GM12878 (cell line): ENCODE results near the gene CPNE4. TPM values are rescaled to one million over a fixed set of nuclear protein-coding genes. Genes with fewer than 3 reads are reported as not detected.

Experiments
- ATAC-seq: fragments of 200-7000 bp; cut with Tn5 transposase; 3 replicates; pipeline ENCODE4 v1.9.1; 2020; ENCODE audit warnings: mild to moderate bottlenecking, moderate library complexity
- BruUV-seq: library from RNA; stranded (reverse); fragments of 400-500 nt; replicated peaks from 2 replicates; lab custom pipeline; 2021; lab: Mats Ljungman, UMichigan
- CTCF ChIA-PET: fragments of 300-600 bp; sonication (Branson Sonifier 250); formaldehyde crosslinking; extraction: SDS; loops from one replicate; lab custom pipeline; 2021; ENCODE audit warnings: inconsistent platforms; lab: Yijun Ruan, JAX
- POLR2A ChIA-PET: fragments of 350-600 bp; formaldehyde crosslinking; extraction: SDS; loops from one replicate; lab custom pipeline; 2021; ENCODE audit warnings: inconsistent platforms; lab: Charles Lee
- RAD21 ChIA-PET: fragments of 300-600 bp; sonication (Branson Sonifier 250); formaldehyde crosslinking; loops from one replicate; lab custom pipeline; 2023; ENCODE audit warnings: antibody characterized with exemption; ENCODE audit not compliant: unreplicated experiment; lab: Charles Lee
- SMC1A ChIA-PET: fragments of 300-600 bp; sonication (Branson Sonifier 250); formaldehyde crosslinking; loops from one replicate; lab custom pipeline; 2023; ENCODE audit not compliant: unreplicated experiment, uncharacterized antibody; lab: Charles Lee
- DNase-seq: peaks from one replicate; pipeline ENCODE4 v3.0.0-alpha.2; 2011; ENCODE audit warnings: low read depth, low spot score
- FAIRE-seq: peaks from 3 replicates; lab custom pipeline; 2011; peaks lifted over from hg19 to GRCh38; lab: Jason Lieb, UNC
- H2AFZ ChIP-seq: 2 replicates; pipeline ENCODE4 v1.6.0; 2011; ENCODE audit warnings: low read depth, low read length, control low read depth; ENCODE audit not compliant: control insufficient read depth
- H3K27ac ChIP-seq: 2 replicates; pipeline ENCODE4 v1.5.1; 2011; ENCODE audit warnings: control low read depth; ENCODE audit not compliant: control insufficient read depth, insufficient read depth
- H3K27me3 ChIP-seq, 2 experiments: replicated peaks in 1 of 2; 2 replicates each; pipeline versions ENCODE4 v1.6.0 to v1.6.1; 2011; ENCODE audit warnings: low read length in 1 of 2; ENCODE audit not compliant: control insufficient read depth in 2 of 2, insufficient read depth in 2 of 2
- H3K36me3 ChIP-seq, 2 experiments: 2 replicates each; pipeline ENCODE4 v1.5.1; 2011; ENCODE audit warnings: low read length in 1 of 2; ENCODE audit not compliant: control insufficient read depth in 2 of 2, insufficient read depth in 2 of 2
- H3K4me1 ChIP-seq: 2 replicates; pipeline ENCODE4 v1.6.1; 2011; ENCODE audit warnings: mild to moderate bottlenecking, low read length, moderate library complexity, mixed read lengths; ENCODE audit not compliant: control insufficient read depth, insufficient read depth
- H3K4me2 ChIP-seq: 2 replicates; pipeline ENCODE4 v1.6.0; 2011; ENCODE audit warnings: control low read depth; ENCODE audit not compliant: control insufficient read depth, insufficient read depth
- H3K4me3 ChIP-seq: fragments of 200-600 bp; sonication (generic); 2 replicates; pipeline ENCODE4 v1.5.1; 2016
- H3K79me2 ChIP-seq: 2 replicates; pipeline ENCODE4 v1.6.0; 2011; ENCODE audit warnings: low read length; ENCODE audit not compliant: control insufficient read depth, insufficient read depth
- H3K9ac ChIP-seq: 2 replicates; pipeline ENCODE4 v1.8.0; 2011; ENCODE audit warnings: low read length, control low read depth, mixed read lengths; ENCODE audit not compliant: control insufficient read depth, insufficient read depth
- H3K9me3 ChIP-seq: replicated peaks from 3 replicates; pipeline ENCODE4 v1.5.1; 2011; ENCODE audit warnings: mild to moderate bottlenecking, low read length; ENCODE audit not compliant: control insufficient read depth, insufficient read depth
- H4K20me1 ChIP-seq: 2 replicates; pipeline ENCODE4 v1.6.0; 2011; ENCODE audit not compliant: control insufficient read depth, insufficient read depth
- DPF2 ChIP-seq: fragments of 450-650 bp; IDR thresholded peaks from 2 replicates; pipeline ENCODE4 v1.6.1; 2017; ENCODE audit warnings: mild to moderate bottlenecking
- MTA3 ChIP-seq: IDR thresholded peaks from 2 replicates; pipeline ENCODE4 v1.6.1; 2012; ENCODE audit warnings: low read length, inconsistent platforms, borderline replicate concordance
- MXI1 ChIP-seq: fragments of 150-350 bp; IDR thresholded peaks from 2 replicates; pipeline ENCODE4 v1.6.1; 2011; ENCODE audit warnings: low read depth, mild to moderate bottlenecking, inconsistent platforms, low read length, improper control_type of control experiment
- RAD21 ChIP-seq: IDR thresholded peaks from 2 replicates; pipeline ENCODE4 v1.6.1; 2011; ENCODE audit warnings: mild to moderate bottlenecking, low read depth, low read length, moderate library complexity; ENCODE audit not compliant: insufficient read depth
- RCOR1 ChIP-seq: conservative IDR thresholded peaks from 2 replicates; pipeline ENCODE4 v1.6.1; 2012; ENCODE audit warnings: low read depth, low read length, improper control_type of control experiment
- SMAD5 ChIP-seq: IDR thresholded peaks from 2 replicates; pipeline ENCODE4 v1.6.1; 2016; ENCODE audit warnings: antibody characterized with exemption, low read depth
- SMC3 ChIP-seq: IDR thresholded peaks from 2 replicates; pipeline ENCODE4 v1.6.1; 2011; ENCODE audit warnings: low read length, improper control_type of control experiment, borderline replicate concordance
- TAF1 ChIP-seq: IDR thresholded peaks from 2 replicates; pipeline ENCODE4 v1.6.1; 2011; ENCODE audit warnings: mild to moderate bottlenecking, low read depth, low read length, borderline replicate concordance
- YY1 ChIP-seq: IDR thresholded peaks from 2 replicates; pipeline ENCODE4 v1.6.1; 2011; ENCODE audit warnings: low read depth, mild to moderate bottlenecking, low read length
- WGBS: methylation state at CpG from one replicate; pipeline ENCODE4 v1.1.6; 2016; ENCODE audit warnings: low lambda C conversion rate; ENCODE audit not compliant: insufficient replicate concordance, insufficient coverage; ENCODE audit errors: missing lambda C conversion rate; 5-methylcytosine and 5-hydroxymethylcytosine counted together
- in situ Hi-C: fragments of 300-500 bp; cut with MboI; formaldehyde crosslinking; loops from 9 replicates; pipeline ENCODE4 v1.14.3; 2018; ENCODE audit warnings: mixed read lengths
- intact Hi-C: fragments of 100-400 bp; cut with micrococcal nuclease; formaldehyde crosslinking; loops from one replicate; pipeline ENCODE4 v1.14.2; 2022; ENCODE audit not compliant: unreplicated experiment
- polyA plus RNA-seq, 11 experiments: library from polyadenylated mRNA; depleted of rRNA in 4 of 11; unstranded in 6 of 11; stranded (reverse) in 5 of 11; fragments of >200 nt; fragmentation: Nextera tagmentation in 4 of 11; fragmentation: Illumina TruSeq in 1 of 11; extraction: Ambion mirVana in 4 of 11; extraction: Trizol in 1 of 11; gene quantifications; 1 replicate in 1 of 11; 2 replicates in 10 of 11; pipeline versions ENCODE4 v1.2.1 to v1.2.3, GENCODE V29; 2011 to 2016; ENCODE audit warnings: inconsistent platforms in 2 of 11, missing spikeins in 2 of 11, low read depth in 1 of 11
- total RNA-seq, 4 experiments: library from RNA; depleted of rRNA in 3 of 4; stranded (reverse); fragments of >200 nt in 3 of 4; fragmentation: Illumina TruSeq in 1 of 4; extraction: Trizol in 1 of 4; gene quantifications; 2 replicates each; pipeline versions ENCODE4 v1.2.1 to v1.2.3, GENCODE V29; 2013 to 2021
- TF ChIP-seq, protein P1 (sequence below), 3 experiments: IDR thresholded peaks in 2 of 3; conservative IDR thresholded peaks in 1 of 3; 2 replicates each; pipeline ENCODE4 v1.5.1; 2011; ENCODE audit warnings: low read depth in 3 of 3, low read length in 3 of 3, mild to moderate bottlenecking in 3 of 3, control low read depth in 2 of 3, moderate library complexity in 2 of 3, inconsistent platforms in 1 of 3, mixed read lengths in 1 of 3; ENCODE audit not compliant: control insufficient read depth in 2 of 3, insufficient read depth in 1 of 3; ENCODE audit errors: extremely low read depth in 1 of 3
- TF ChIP-seq, protein P2 (sequence below): IDR thresholded peaks from 2 replicates; pipeline ENCODE4 v1.6.1; 2012; ENCODE audit warnings: improper control_type of control experiment, low read depth, low read length; ENCODE audit not compliant: insufficient replicate concordance

Gene CPNE4
- total and polyA plus RNA-seq, 10 of the 15 experiments (the other 5 are each of a cell fraction or from before 2014, with no cell fraction given): 0.17 to 1.9 (median 0.48) TPM; not detected in 1

DNA sequence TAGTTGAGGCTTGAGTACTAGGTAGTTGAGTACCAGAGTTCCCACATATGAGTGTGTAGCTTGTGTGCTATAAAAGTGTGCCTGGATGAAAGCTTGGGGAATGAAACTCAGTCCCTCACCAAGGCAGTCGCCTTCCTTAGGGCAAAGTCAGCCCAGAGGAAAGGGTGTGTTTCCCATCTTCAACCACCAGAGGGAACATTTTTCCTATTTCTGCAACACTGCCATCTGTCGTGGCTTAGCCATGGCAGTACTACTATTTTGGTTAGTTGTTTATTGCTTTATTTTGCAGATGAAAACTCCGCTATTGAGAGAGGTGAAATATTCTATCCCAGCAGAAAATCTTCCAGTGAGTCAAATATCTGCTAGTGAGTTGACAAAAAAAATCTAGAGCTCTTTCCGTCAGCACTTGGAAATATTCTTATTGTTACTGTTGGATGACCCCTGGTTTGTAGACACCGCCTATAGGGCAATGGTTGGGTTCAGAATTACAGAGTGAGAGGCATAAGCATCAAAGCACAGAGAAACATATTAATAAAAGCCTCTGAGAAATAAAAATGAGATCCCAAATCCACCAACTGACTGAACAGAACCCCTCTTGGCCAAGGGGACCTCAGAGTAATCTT is 239.9 kb downstream of the CPNE4 start:
- DNase-seq: no peak
- FAIRE-seq: peak; percentile 93
- ChIA-PET CTCF (interaction anchor here (0.6 to 7.0 kb wide), 50 partner anchors 9 to 850 kb away, joined by 3 to 118 read pairs (median 5); partner anchors contain the start of genes ASTE1, CPNE4, NEK11 and NUDT16), RAD21 (interaction anchor here (0.7 to 6.6 kb wide), 20 partner anchors 11 to 762 kb away, joined by 3 to 54 read pairs (median 6); partner anchors contain the start of genes CPNE4 and NUDT16), SMC1A (interaction anchor here (0.6 to 6.7 kb wide), 34 partner anchors 9 to 800 kb away, joined by 3 to 75 read pairs (median 5); no protein-coding TSS in a partner anchor), POLR2A (no interaction called here)
- Histone ChIP-seq H3K4me2 (no peak overlapping the region), H3K9me3 (no peaks in the 10 kb centered on the region), H3K27ac (no peak overlapping the region), H3K9ac (no peak overlapping the region), H3K4me3 (no peak overlapping the region), H3K4me1 (peaks cover 8% of the 10 kb centered on the region), H2AFZ (no peak overlapping the region), H3K79me2 (no peaks in the 10 kb centered on the region), H3K27me3 (no peaks in the 10 kb centered on the region), H3K36me3 (no peaks in the 10 kb centered on the region), H4K20me1 (no peaks in the 10 kb centered on the region)
- in situ Hi-C loops (loop anchor here (5.0 kb wide), 1 partner anchor 237 kb away; no protein-coding TSS in a partner anchor), intact Hi-C loops (loop anchor here (1.0 to 5.0 kb wide), 5 partner anchors 63 to 763 kb away; no protein-coding TSS in a partner anchor)
- BruUV-seq: no TSS peak
- TF ChIP-seq, protein P1, sequence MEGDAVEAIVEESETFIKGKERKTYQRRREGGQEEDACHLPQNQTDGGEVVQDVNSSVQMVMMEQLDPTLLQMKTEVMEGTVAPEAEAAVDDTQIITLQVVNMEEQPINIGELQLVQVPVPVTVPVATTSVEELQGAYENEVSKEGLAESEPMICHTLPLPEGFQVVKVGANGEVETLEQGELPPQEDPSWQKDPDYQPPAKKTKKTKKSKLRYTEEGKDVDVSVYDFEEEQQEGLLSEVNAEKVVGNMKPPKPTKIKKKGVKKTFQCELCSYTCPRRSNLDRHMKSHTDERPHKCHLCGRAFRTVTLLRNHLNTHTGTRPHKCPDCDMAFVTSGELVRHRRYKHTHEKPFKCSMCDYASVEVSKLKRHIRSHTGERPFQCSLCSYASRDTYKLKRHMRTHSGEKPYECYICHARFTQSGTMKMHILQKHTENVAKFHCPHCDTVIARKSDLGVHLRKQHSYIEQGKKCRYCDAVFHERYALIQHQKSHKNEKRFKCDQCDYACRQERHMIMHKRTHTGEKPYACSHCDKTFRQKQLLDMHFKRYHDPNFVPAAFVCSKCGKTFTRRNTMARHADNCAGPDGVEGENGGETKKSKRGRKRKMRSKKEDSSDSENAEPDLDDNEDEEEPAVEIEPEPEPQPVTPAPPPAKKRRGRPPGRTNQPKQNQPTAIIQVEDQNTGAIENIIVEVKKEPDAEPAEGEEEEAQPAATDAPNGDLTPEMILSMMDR (IDR thresholded peaks at IDR 0.05 in 2 of 3, conservative IDR thresholded peaks at IDR 0.05 in 1 of 3; ENCODE audit: control insufficient read depth in 2 of 3, extremely low read depth in 1 of 3, insufficient read depth in 1 of 3, low read depth in 3 of 3, low read length in 3 of 3): peak; percentile 82 to 91 (median 83)
- TF ChIP-seq MXI1 (peak; percentile 57; the same call in 1 of the 2 replicates), RAD21 (peak; percentile 84), MTA3 (no peak), YY1 (peak; percentile 29; the same call in 1 of the 2 replicates), SMC3 (peak; percentile 90), TAF1 (no peak), RCOR1 (no peak), DPF2 (0 out of 2 replicates have a peak, but pooled peaks have one; percentile 14), SMAD5 (no peak)
- TF ChIP-seq, protein P2, sequence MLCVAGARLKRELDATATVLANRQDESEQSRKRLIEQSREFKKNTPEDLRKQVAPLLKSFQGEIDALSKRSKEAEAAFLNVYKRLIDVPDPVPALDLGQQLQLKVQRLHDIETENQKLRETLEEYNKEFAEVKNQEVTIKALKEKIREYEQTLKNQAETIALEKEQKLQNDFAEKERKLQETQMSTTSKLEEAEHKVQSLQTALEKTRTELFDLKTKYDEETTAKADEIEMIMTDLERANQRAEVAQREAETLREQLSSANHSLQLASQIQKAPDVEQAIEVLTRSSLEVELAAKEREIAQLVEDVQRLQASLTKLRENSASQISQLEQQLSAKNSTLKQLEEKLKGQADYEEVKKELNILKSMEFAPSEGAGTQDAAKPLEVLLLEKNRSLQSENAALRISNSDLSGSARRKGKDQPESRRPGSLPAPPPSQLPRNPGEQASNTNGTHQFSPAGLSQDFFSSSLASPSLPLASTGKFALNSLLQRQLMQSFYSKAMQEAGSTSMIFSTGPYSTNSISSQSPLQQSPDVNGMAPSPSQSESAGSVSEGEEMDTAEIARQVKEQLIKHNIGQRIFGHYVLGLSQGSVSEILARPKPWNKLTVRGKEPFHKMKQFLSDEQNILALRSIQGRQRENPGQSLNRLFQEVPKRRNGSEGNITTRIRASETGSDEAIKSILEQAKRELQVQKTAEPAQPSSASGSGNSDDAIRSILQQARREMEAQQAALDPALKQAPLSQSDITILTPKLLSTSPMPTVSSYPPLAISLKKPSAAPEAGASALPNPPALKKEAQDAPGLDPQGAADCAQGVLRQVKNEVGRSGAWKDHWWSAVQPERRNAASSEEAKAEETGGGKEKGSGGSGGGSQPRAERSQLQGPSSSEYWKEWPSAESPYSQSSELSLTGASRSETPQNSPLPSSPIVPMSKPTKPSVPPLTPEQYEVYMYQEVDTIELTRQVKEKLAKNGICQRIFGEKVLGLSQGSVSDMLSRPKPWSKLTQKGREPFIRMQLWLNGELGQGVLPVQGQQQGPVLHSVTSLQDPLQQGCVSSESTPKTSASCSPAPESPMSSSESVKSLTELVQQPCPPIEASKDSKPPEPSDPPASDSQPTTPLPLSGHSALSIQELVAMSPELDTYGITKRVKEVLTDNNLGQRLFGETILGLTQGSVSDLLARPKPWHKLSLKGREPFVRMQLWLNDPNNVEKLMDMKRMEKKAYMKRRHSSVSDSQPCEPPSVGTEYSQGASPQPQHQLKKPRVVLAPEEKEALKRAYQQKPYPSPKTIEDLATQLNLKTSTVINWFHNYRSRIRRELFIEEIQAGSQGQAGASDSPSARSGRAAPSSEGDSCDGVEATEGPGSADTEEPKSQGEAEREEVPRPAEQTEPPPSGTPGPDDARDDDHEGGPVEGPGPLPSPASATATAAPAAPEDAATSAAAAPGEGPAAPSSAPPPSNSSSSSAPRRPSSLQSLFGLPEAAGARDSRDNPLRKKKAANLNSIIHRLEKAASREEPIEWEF: peak; percentile 40
- ATAC-seq: peak; percentile 80
- 7% methylated on average over 5 of the region's 5 CpGs for WGBS
